Testis (tissue), 3 donors: ENCODE measurements around the gene LSS. TPM values are rescaled to one million over a fixed set of nuclear protein-coding genes. Genes with fewer than 3 reads are reported as not detected.
"Not testable (repeated sequence)": the region's sequence is repeated elsewhere in the genome, so short reads cannot be mapped to it uniquely, and the experiment has no call there.

ENCODE experiments used
- DNase-seq: peaks from one replicate; pipeline ENCODE4 v3.0.0-alpha.2; 2019
- H3K27ac ChIP-seq, 2 donors: fragments of 200-600 bp; sonication (generic); one replicate each; pipeline ENCODE4 v1.5.1; 2019
- H3K27me3 ChIP-seq: fragments of 200-600 bp; sonication (generic); one replicate; pipeline ENCODE4 v1.5.1; 2019
- H3K36me3 ChIP-seq: fragments of 200-600 bp; sonication (generic); one replicate; pipeline ENCODE4 v1.5.1; 2017; ENCODE audit warnings: low read depth; ENCODE audit errors: missing control alignments
- H3K4me1 ChIP-seq: fragments of 200-600 bp; sonication (generic); one replicate; pipeline ENCODE4 v1.5.1; 2019
- H3K4me3 ChIP-seq, 2 donors: fragments of 200-600 bp; sonication (generic); one replicate each; pipeline ENCODE4 v1.5.1; 2017 to 2019
- H3K9me3 ChIP-seq: fragments of 200-600 bp; sonication (generic); one replicate; pipeline ENCODE4 v1.5.1; 2017
- POLR2A ChIP-seq: fragments of 450-650 bp; IDR thresholded peaks from one replicate; pipeline ENCODE4 v1.6.1; 2017; ENCODE audit warnings: antibody characterized with exemption, mild to moderate bottlenecking, moderate library complexity
- WGBS, 2 donors: methylation state at CpG; one replicate each; pipeline ENCODE4 v1.1.5; 2018; 5-methylcytosine and 5-hydroxymethylcytosine counted together
- intact Hi-C: fragments of 100-400 bp; cut with DNase I; formaldehyde crosslinking; loops from one replicate; pipeline ENCODE4 v1.15.1; 2023; ENCODE audit warnings: low total_unique reads
- polyA plus RNA-seq: library from polyadenylated mRNA; stranded (reverse); fragments of 350-450 nt; fragmentation: Illumina TruSeq; extraction: RNeasy Lipid Tissue Mini Kit (QIAGEN cat#74804); gene quantifications from one replicate; pipeline ENCODE4 v1.2.3, GENCODE V29; 2014; ENCODE audit warnings: low read depth, low replicate concordance; ENCODE audit not compliant: insufficient read depth
- total RNA-seq, 2 donors: library from RNA; depleted of rRNA; stranded (reverse); fragments of >200 nt; gene quantifications; one replicate each; pipeline ENCODE4 v1.2.3, GENCODE V29; 2016
- TF ChIP-seq, protein P1 (sequence below), 3 experiments: fragments of 450-650 bp in 2 of 3; fragments of 200-600 bp in 1 of 3; sonication (generic) in 1 of 3; IDR thresholded peaks; one replicate each; pipeline ENCODE4 v1.5.1; 2016 to 2019; ENCODE audit warnings: antibody characterized with exemption in 3 of 3, mild to moderate bottlenecking in 2 of 3, moderate library complexity in 1 of 3

Gene LSS
- total and polyA plus RNA-seq, 3 donors from 2014 or later: 35.6 to 152 (median 126) TPM

GRCh38 chr21:46244602-46245001, 16.0 kb upstream of the LSS start:
- no peaks in the 10 kb centered on the region for H3K4me1 ChIP-seq
- TF ChIP-seq, protein P1, sequence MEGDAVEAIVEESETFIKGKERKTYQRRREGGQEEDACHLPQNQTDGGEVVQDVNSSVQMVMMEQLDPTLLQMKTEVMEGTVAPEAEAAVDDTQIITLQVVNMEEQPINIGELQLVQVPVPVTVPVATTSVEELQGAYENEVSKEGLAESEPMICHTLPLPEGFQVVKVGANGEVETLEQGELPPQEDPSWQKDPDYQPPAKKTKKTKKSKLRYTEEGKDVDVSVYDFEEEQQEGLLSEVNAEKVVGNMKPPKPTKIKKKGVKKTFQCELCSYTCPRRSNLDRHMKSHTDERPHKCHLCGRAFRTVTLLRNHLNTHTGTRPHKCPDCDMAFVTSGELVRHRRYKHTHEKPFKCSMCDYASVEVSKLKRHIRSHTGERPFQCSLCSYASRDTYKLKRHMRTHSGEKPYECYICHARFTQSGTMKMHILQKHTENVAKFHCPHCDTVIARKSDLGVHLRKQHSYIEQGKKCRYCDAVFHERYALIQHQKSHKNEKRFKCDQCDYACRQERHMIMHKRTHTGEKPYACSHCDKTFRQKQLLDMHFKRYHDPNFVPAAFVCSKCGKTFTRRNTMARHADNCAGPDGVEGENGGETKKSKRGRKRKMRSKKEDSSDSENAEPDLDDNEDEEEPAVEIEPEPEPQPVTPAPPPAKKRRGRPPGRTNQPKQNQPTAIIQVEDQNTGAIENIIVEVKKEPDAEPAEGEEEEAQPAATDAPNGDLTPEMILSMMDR (IDR thresholded peaks at IDR 0.05): no peak
- TF ChIP-seq POLR2A: no peak
- H3K36me3 ChIP-seq: no peaks in the 10 kb centered on the region
- no peak overlapping the region for H3K4me3 ChIP-seq
- no peaks in the 10 kb centered on the region for H3K27me3 ChIP-seq
- H3K9me3 ChIP-seq: no peaks in the 10 kb centered on the region
- no peak overlapping the region for H3K27ac ChIP-seq
- 86 to 100% methylated on average over 1 to 8 of the region's 8 CpGs for WGBS, 2 donors
- intact Hi-C loops: no loop called here
- DNase-seq: no peak

DNA sequence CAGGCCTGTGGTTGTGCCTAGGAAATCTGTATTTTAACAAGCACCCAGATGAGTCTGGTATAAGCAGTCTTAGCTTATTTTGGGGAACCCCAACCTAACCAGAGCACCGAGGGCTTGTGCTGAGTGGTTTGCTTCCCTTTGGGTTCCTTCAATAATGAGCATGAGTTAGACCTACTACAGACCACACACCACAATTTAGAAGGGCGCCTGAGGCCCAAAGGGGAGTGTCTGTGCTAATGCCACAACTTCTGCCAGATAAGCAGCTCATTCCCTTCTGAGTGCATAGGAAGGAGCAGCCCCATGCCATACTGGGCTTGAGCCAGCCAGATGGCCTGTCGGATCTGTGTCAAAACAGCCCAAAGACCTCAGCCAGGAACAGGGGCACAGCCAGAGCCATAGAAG, 15.4 kb upstream of the LSS start:
- WGBS, 2 donors: 89 to 94% methylated on average over 2 to 3 of the region's 3 CpGs
- H3K27ac ChIP-seq: no peak overlapping the region
- intact Hi-C loops: no loop called here
- H3K27me3 ChIP-seq: no peaks in the 10 kb centered on the region
- TF ChIP-seq POLR2A: no peak
- TF ChIP-seq, protein P1 (IDR thresholded peaks at IDR 0.05): no peak
- no peaks in the 10 kb centered on the region for H3K4me1 ChIP-seq
- H3K4me3 ChIP-seq: no peak overlapping the region
- DNase-seq: no peak
- no peaks in the 10 kb centered on the region for H3K9me3 ChIP-seq
- no peaks in the 10 kb centered on the region for H3K36me3 ChIP-seq

- no peaks in the 10 kb centered on the region for H3K4me1 ChIP-seq
- intact Hi-C loops: no loop called here
- 94 to 97% methylated on average over 4 to 8 of the region's 8 CpGs for WGBS, 2 donors
- no peak for TF ChIP-seq POLR2A
- TF ChIP-seq, protein P1 (IDR thresholded peaks at IDR 0.05): no peak
- no peaks in the 10 kb centered on the region for H3K36me3 ChIP-seq
- DNase-seq: no peak
- no peak overlapping the region for H3K4me3 ChIP-seq
- no peaks in the 10 kb centered on the region for H3K9me3 ChIP-seq
- H3K27ac ChIP-seq: no peak overlapping the region
- H3K27me3 ChIP-seq: no peaks in the 10 kb centered on the region
Observed at GRCh38 chr21:46243325-46243724, 14.8 kb upstream of the LSS start.

DNA sequence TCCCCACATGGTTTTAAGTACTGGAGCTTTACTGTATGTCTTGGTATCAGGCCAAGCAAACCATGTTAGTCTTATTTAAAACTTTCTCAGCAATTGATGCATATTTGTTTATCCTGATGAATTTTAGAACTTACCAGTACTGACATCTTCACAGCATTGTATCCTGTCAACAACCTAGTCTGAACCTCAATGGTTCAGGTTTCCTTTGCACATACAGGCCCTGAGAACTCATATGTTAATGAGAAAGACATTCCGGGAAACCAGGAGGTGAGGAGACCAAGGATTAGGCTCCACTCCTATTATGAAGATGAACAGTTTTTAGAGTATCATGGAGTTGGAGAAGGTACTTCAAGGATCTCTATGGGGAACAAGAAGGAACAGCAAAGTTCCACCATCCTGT, 13.0 kb upstream of the LSS start:
- H3K36me3 ChIP-seq, H3K4me1 ChIP-seq, H3K27ac ChIP-seq, DNase-seq, H3K27me3 ChIP-seq, H3K4me3 ChIP-seq, H3K9me3 ChIP-seq, intact Hi-C loops: not testable (repeated sequence)
- WGBS, 2 donors: 90 to 92% methylated on average over 1 of the region's 1 CpG

DNA sequence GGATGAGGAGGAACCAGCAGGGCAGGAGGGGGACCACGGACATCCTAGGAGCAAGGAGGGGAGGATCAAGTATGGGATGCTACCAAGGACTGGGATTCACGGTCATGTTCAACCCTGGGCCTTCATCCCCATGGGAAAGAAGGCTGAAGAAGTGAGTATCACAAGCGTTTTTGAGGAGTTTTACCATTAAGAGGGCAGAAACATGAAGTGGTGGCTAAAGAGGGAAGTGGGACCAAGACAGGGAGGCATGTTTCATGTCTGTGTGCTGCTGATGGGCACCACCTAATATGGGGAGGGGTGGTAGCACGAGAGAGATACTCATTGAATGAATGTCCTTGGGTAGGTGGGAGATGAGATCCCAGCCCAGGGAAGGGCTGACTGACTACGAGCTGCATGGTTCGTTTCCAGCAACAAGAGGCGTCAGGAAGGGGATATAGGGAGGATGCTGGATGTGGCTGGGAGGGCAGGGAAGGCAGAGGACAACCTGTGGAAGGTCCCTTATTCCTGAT, 11.3 kb upstream of the LSS start:
- H3K27ac ChIP-seq: no peak overlapping the region
- TF ChIP-seq, protein P1 (IDR thresholded peaks at IDR 0.05): no peak
- TF ChIP-seq POLR2A: no peak
- WGBS, 2 donors: 86 to 91% methylated on average over 7 of the region's 7 CpGs
- no peaks in the 10 kb centered on the region for H3K27me3 ChIP-seq
- intact Hi-C loops: no loop called here
- H3K4me3 ChIP-seq: no peak overlapping the region
- no peak for DNase-seq
- no peaks in the 10 kb centered on the region for H3K36me3 ChIP-seq
- H3K4me1 ChIP-seq: no peaks in the 10 kb centered on the region
- no peaks in the 10 kb centered on the region for H3K9me3 ChIP-seq
